Naive B cell (primary cell): ENCODE results near the gene FOXA1. TPM values are rescaled to one million over a fixed set of nuclear protein-coding genes. Genes with fewer than 3 reads are reported as not detected.

Experiments
- ATAC-seq, 2 donors: fragments of 150-1000 bp; cut with Tn5 transposase; 2 replicates each; pipeline ENCODE4 v1.10.0; 2021; ENCODE audit warnings: low read depth in 2 of 2, mild to moderate bottlenecking in 2 of 2, moderate library complexity in 2 of 2
- DNase-seq: peaks from one replicate; pipeline ENCODE4 v3.0.0; 2022
- H3K27ac Mint-ChIP-seq, 6 donors: one replicate each; pipeline ENCODE4 v1.8.0; 2020 to 2022; ENCODE audit warnings: mild to moderate bottlenecking in 6 of 6, mixed read lengths in 6 of 6, moderate library complexity in 5 of 6, inconsistent platforms in 2 of 6
- H3K27me3 Mint-ChIP-seq, 3 donors: one replicate each; pipeline ENCODE4 v1.8.0; 2021 to 2022; ENCODE audit warnings: mixed read lengths in 3 of 3, mild to moderate bottlenecking in 1 of 3
- H3K36me3 Mint-ChIP-seq, 2 donors: one replicate each; pipeline ENCODE4 v1.8.0; 2020 to 2022; ENCODE audit warnings: mixed read lengths in 2 of 2, inconsistent platforms in 1 of 2, mild to moderate bottlenecking in 1 of 2
- H3K4me1 Mint-ChIP-seq, 3 donors: one replicate each; pipeline ENCODE4 v1.8.0; 2020 to 2022; ENCODE audit warnings: mixed read lengths in 3 of 3, inconsistent platforms in 1 of 3, mild to moderate bottlenecking in 1 of 3, moderate library complexity in 1 of 3
- H3K4me3 Mint-ChIP-seq, 8 donors: one replicate each; pipeline ENCODE4 v1.8.0; 2020 to 2022; ENCODE audit warnings: mild to moderate bottlenecking in 8 of 8, mixed read lengths in 8 of 8, moderate library complexity in 8 of 8, inconsistent platforms in 2 of 8
- H3K9me3 Mint-ChIP-seq, 7 donors: one replicate each; pipeline ENCODE4 v1.8.0; 2020 to 2022; ENCODE audit warnings: mixed read lengths in 7 of 7, mild to moderate bottlenecking in 5 of 7, inconsistent platforms in 2 of 7, moderate library complexity in 1 of 7
- polyA plus RNA-seq, 6 donors: library from polyadenylated mRNA; unstranded; fragments of 300-500 nt; fragmentation: Illumina TruSeq; gene quantifications; one replicate each; pipeline ENCODE4 v1.2.3, GENCODE V29; 2021; ENCODE audit warnings: low read depth in 6 of 6

The FOXA1 gene
- polyA plus RNA-seq, 6 donors from 2014 or later, result not detected

GRCh38 chr14:37598747-37599506 lies 3.9 kb upstream of the FOXA1 start:
- Mint-ChIP-seq H3K36me3 (peaks cover 10 to 14% of the 10 kb centered on the region in 2 donors), H3K4me1 (peaks cover 11 to 32% (median 11%) of the 10 kb centered on the region in 3 donors), H3K27ac (peak overlapping the region in 3 of 6 donors; percentile 22 to 79 (median 68)), H3K4me3 (peak overlapping the region in 4 of 8 donors; percentile 45 to 59 (median 54)), H3K27me3 (peaks cover 49 to 78% (median 73%) of the 10 kb centered on the region in 3 donors), H3K9me3 (peaks cover 0 to 29% (median 17%) of the 10 kb centered on the region in 7 donors)
- ATAC-seq (no peak), DNase-seq (no peak)

- no peak overlapping the region for H3K27ac Mint-ChIP-seq
- H3K36me3 Mint-ChIP-seq, result peaks cover 7 to 10% of the 10 kb centered on the region in 2 donors
- no peak for DNase-seq
- peak overlapping the region in 3 of 8 donors; percentile 6 to 52 (median 34) for H3K4me3 Mint-ChIP-seq
- H3K27me3 Mint-ChIP-seq, result peaks cover 52 to 78% (median 70%) of the 10 kb centered on the region in 3 donors
- ATAC-seq, result no peak
- peaks cover 0 to 30% (median 20%) of the 10 kb centered on the region in 7 donors for H3K9me3 Mint-ChIP-seq
- H3K4me1 Mint-ChIP-seq, result peaks cover 11 to 34% (median 11%) of the 10 kb centered on the region in 3 donors
Measured at GRCh38 chr14:37597914-37598746, 3.1 kb upstream of the FOXA1 start.

GRCh38 chr14:37597538-37597913 lies 2.5 kb upstream of the FOXA1 start:
- peaks cover under 1 to 10% of the 10 kb centered on the region in 2 donors for H3K36me3 Mint-ChIP-seq
- DNase-seq, result no peak
- H3K4me3 Mint-ChIP-seq, result peak overlapping the region in 1 of 8 donors; percentile 19
- ATAC-seq, result no peak
- H3K4me1 Mint-ChIP-seq, result peaks cover 11 to 34% (median 17%) of the 10 kb centered on the region in 3 donors
- peaks cover 0 to 30% (median 20%) of the 10 kb centered on the region in 7 donors for H3K9me3 Mint-ChIP-seq
- peaks cover 52 to 78% (median 68%) of the 10 kb centered on the region in 3 donors for H3K27me3 Mint-ChIP-seq
- no peak overlapping the region for H3K27ac Mint-ChIP-seq

- DNase-seq (no peak), ATAC-seq (no peak)
- peak overlapping the region in 3 of 8 donors; percentile 18 to 85 (median 25) for H3K4me3 Mint-ChIP-seq
- no peak overlapping the region for H3K27ac Mint-ChIP-seq
- H3K27me3 Mint-ChIP-seq, result peaks cover 52 to 80% (median 71%) of the 10 kb centered on the region in 3 donors
- peaks cover 11 to 34% (median 20%) of the 10 kb centered on the region in 3 donors for H3K4me1 Mint-ChIP-seq
- peaks cover 0 to 30% (median 20%) of the 10 kb centered on the region in 7 donors for H3K9me3 Mint-ChIP-seq
- H3K36me3 Mint-ChIP-seq, result peaks cover 0 to 10% of the 10 kb centered on the region in 2 donors
Measured at GRCh38 chr14:37596790-37597472, 1.9 kb upstream of the FOXA1 start.

GRCh38 chr14:37595809-37596621 lies 966 bp upstream of the FOXA1 start:
- peaks cover 7 to 10% of the 10 kb centered on the region in 2 donors for H3K36me3 Mint-ChIP-seq
- peaks cover 0 to 33% (median 19%) of the 10 kb centered on the region in 7 donors for H3K9me3 Mint-ChIP-seq
- DNase-seq (peak; percentile 17), ATAC-seq (peak; percentile 50 to 69)
- H3K27me3 Mint-ChIP-seq, result peaks cover 50 to 80% (median 73%) of the 10 kb centered on the region in 3 donors
- peaks cover 11 to 34% (median 20%) of the 10 kb centered on the region in 3 donors for H3K4me1 Mint-ChIP-seq
- H3K4me3 Mint-ChIP-seq, result peak overlapping the region in 7 of 8 donors; percentile 58 to 85 (median 63)
- H3K27ac Mint-ChIP-seq, result peak overlapping the region in 3 of 6 donors; percentile 38 to 74 (median 56)

GRCh38 chr14:37594238-37594970 lies 645 bp downstream of the FOXA1 start:
- H3K27ac Mint-ChIP-seq, result peak overlapping the region in 3 of 6 donors; percentile 47 to 74 (median 59)

GRCh38 chr14:37593511-37594237 lies 1.4 kb downstream of the FOXA1 start:
- peaks cover 10 to 12% of the 10 kb centered on the region in 2 donors for H3K36me3 Mint-ChIP-seq
- DNase-seq (no peak), ATAC-seq (no peak)
- peaks cover 54 to 75% (median 67%) of the 10 kb centered on the region in 3 donors for H3K27me3 Mint-ChIP-seq
- peaks cover 0 to 44% (median 15%) of the 10 kb centered on the region in 7 donors for H3K9me3 Mint-ChIP-seq
- peaks cover 11 to 25% (median 20%) of the 10 kb centered on the region in 3 donors for H3K4me1 Mint-ChIP-seq
- H3K27ac Mint-ChIP-seq, result peak overlapping the region in 2 of 6 donors; percentile 47 to 74
- H3K4me3 Mint-ChIP-seq, result peak overlapping the region in 5 of 8 donors; percentile 55 to 84 (median 59)

More at GRCh38 chr14:37594238-37594970, 645 bp downstream of the FOXA1 start:
- Mint-ChIP-seq H3K9me3 (peaks cover 0 to 43% (median 16%) of the 10 kb centered on the region in 7 donors), H3K27me3 (peaks cover 54 to 75% (median 67%) of the 10 kb centered on the region in 3 donors), H3K4me3 (peak overlapping the region in 5 of 8 donors; percentile 55 to 84 (median 59)), H3K4me1 (peaks cover 11 to 30% (median 20%) of the 10 kb centered on the region in 3 donors), H3K36me3 (peaks cover 10 to 12% of the 10 kb centered on the region in 2 donors)
- ATAC-seq (no peak), DNase-seq (no peak)

- ATAC-seq, result no peak
Measured at GRCh38 chr14:37592482-37593408, 2.3 kb downstream of the FOXA1 start.

GRCh38 chr14:37591941-37592481 lies 3.0 kb downstream of the FOXA1 start:
- Mint-ChIP-seq H3K27ac (no peak overlapping the region), H3K4me1 (peaks cover 11 to 25% (median 20%) of the 10 kb centered on the region in 3 donors), H3K27me3 (peaks cover 62 to 76% (median 73%) of the 10 kb centered on the region in 3 donors), H3K9me3 (peaks cover 0 to 38% (median 16%) of the 10 kb centered on the region in 7 donors), H3K4me3 (no peak overlapping the region), H3K36me3 (peaks cover 10 to 12% of the 10 kb centered on the region in 2 donors)
- DNase-seq (no peak), ATAC-seq (no peak)

More at GRCh38 chr14:37592482-37593408, 2.3 kb downstream of the FOXA1 start:
- Mint-ChIP-seq H3K4me1 (peaks cover 11 to 25% (median 20%) of the 10 kb centered on the region in 3 donors), H3K4me3 (no peak overlapping the region), H3K9me3 (peaks cover 0 to 46% (median 17%) of the 10 kb centered on the region in 7 donors), H3K36me3 (peaks cover 10 to 12% of the 10 kb centered on the region in 2 donors), H3K27me3 (peaks cover 60 to 73% (median 71%) of the 10 kb centered on the region in 3 donors), H3K27ac (no peak overlapping the region)
- no peak for DNase-seq
